Liver (tissue), 9 donors: ENCODE measurements around the gene VTCN1. TPM values are rescaled to one million over a fixed set of nuclear protein-coding genes. Genes with fewer than 3 reads are reported as not detected.

Source experiments
- DNase-seq: peaks from one replicate; pipeline ENCODE4 v3.0.0-alpha.2; 2017; ENCODE audit warnings: low spot score
- H3K27ac ChIP-seq, 2 donors: one replicate each; pipeline ENCODE4 v1.7.0; 2013; ENCODE audit warnings: inconsistent platforms in 2 of 2, low read length in 2 of 2, control low read depth in 1 of 2, low read depth in 1 of 2, mild to moderate bottlenecking in 1 of 2
- H3K27me3 ChIP-seq, 4 donors: one replicate each; pipeline versions ENCODE4 v1.6.1 to v1.7.0; 2013; ENCODE audit warnings: low read length in 3 of 4, inconsistent platforms in 1 of 4, mild to moderate bottlenecking in 1 of 4, moderate library complexity in 1 of 4; ENCODE audit not compliant: control insufficient read depth in 4 of 4, insufficient read depth in 4 of 4
- H3K36me3 ChIP-seq, 4 donors: one replicate each; pipeline versions ENCODE4 v1.6.1 to v1.7.0; 2013; ENCODE audit warnings: low read length in 3 of 4, mild to moderate bottlenecking in 3 of 4, low read depth in 1 of 4, moderate library complexity in 1 of 4; ENCODE audit not compliant: control insufficient read depth in 4 of 4, insufficient read depth in 3 of 4
- H3K4me1 ChIP-seq, 4 donors: one replicate each; pipeline versions ENCODE4 v1.6.1 to v1.7.0; 2013; ENCODE audit warnings: low read length in 3 of 4, mild to moderate bottlenecking in 3 of 4, moderate library complexity in 1 of 4; ENCODE audit not compliant: control insufficient read depth in 4 of 4, insufficient read depth in 4 of 4
- H3K4me3 ChIP-seq, 3 donors: one replicate each; pipeline versions ENCODE4 v1.6.1 to v1.7.0; 2013; ENCODE audit warnings: low read length in 3 of 3, control low read depth in 1 of 3, low read depth in 1 of 3, mild to moderate bottlenecking in 1 of 3
- H3K9ac ChIP-seq, 2 donors: one replicate each; pipeline ENCODE4 v1.7.0; 2013; ENCODE audit warnings: low read length in 2 of 2, mild to moderate bottlenecking in 2 of 2, moderate library complexity in 2 of 2, control low read depth in 1 of 2, low read depth in 1 of 2
- H3K9me3 ChIP-seq, 4 donors: one replicate each; pipeline versions ENCODE4 v1.6.1 to v1.7.0; 2013; ENCODE audit warnings: low read length in 3 of 4; ENCODE audit not compliant: control insufficient read depth in 4 of 4
- CTCF ChIP-seq: fragments of 150-350 bp; IDR thresholded peaks from 2 replicates; pipeline ENCODE4 v1.5.1; 2017; ENCODE audit warnings: improper control_type of control experiment, low read depth, low read length; ENCODE audit not compliant: missing input control
- EGR1 ChIP-seq, 2 donors: IDR thresholded peaks; 2 replicates each; pipeline ENCODE4 v1.6.1; 2016 to 2018; ENCODE audit warnings: antibody characterized with exemption in 2 of 2, low read depth in 2 of 2
- FOXA1 ChIP-seq: IDR thresholded peaks from 2 replicates; pipeline ENCODE4 v1.6.1; 2016; ENCODE audit warnings: antibody characterized with exemption
- FOXA2 ChIP-seq: IDR thresholded peaks from 2 replicates; pipeline ENCODE4 v1.6.1; 2016; ENCODE audit warnings: antibody characterized with exemption
- GABPA ChIP-seq, 2 donors: IDR thresholded peaks in 1 of 2; conservative IDR thresholded peaks in 1 of 2; 2 replicates each; pipeline ENCODE4 v1.6.1; 2016; ENCODE audit warnings: antibody characterized with exemption in 2 of 2, mild to moderate bottlenecking in 1 of 2, moderate library complexity in 1 of 2
- HNF4A ChIP-seq, 2 donors: conservative IDR thresholded peaks; 2 replicates each; pipeline ENCODE4 v1.6.1; 2016; ENCODE audit warnings: antibody characterized with exemption in 2 of 2, mild to moderate bottlenecking in 2 of 2
- HNF4G ChIP-seq: IDR thresholded peaks from 2 replicates; pipeline ENCODE4 v1.6.1; 2016; ENCODE audit warnings: antibody characterized with exemption
- JUND ChIP-seq, 2 donors: IDR thresholded peaks; 2 replicates each; pipeline ENCODE4 v1.6.1; 2016; ENCODE audit warnings: antibody characterized with exemption in 2 of 2
- NR2F2 ChIP-seq: IDR thresholded peaks from 2 replicates; pipeline ENCODE4 v1.6.1; 2016; ENCODE audit warnings: antibody characterized with exemption
- RAD21 ChIP-seq, 2 donors: IDR thresholded peaks; 2 replicates each; pipeline ENCODE4 v1.6.1; 2016; ENCODE audit warnings: antibody characterized with exemption in 2 of 2, mild to moderate bottlenecking in 2 of 2
- REST ChIP-seq: IDR thresholded peaks from 2 replicates; pipeline ENCODE4 v1.6.1; 2016; ENCODE audit warnings: antibody characterized with exemption, mild to moderate bottlenecking
- RXRA ChIP-seq, 2 donors: IDR thresholded peaks; 2 replicates each; pipeline ENCODE4 v1.6.1; 2017 to 2018; ENCODE audit warnings: antibody characterized with exemption in 2 of 2, mild to moderate bottlenecking in 1 of 2
- SP1 ChIP-seq: IDR thresholded peaks from 2 replicates; pipeline ENCODE4 v1.6.1; 2018; ENCODE audit warnings: antibody characterized with exemption, mild to moderate bottlenecking
- TAF1 ChIP-seq: conservative IDR thresholded peaks from 2 replicates; pipeline ENCODE4 v1.6.1; 2016; ENCODE audit warnings: antibody characterized with exemption, mild to moderate bottlenecking
- YY1 ChIP-seq: IDR thresholded peaks from 2 replicates; pipeline ENCODE4 v1.6.1; 2016; ENCODE audit warnings: antibody characterized with exemption, mild to moderate bottlenecking
- ZBTB33 ChIP-seq: IDR thresholded peaks from 2 replicates; pipeline ENCODE4 v1.6.1; 2016; ENCODE audit warnings: antibody characterized with exemption
- WGBS: extraction: QIAGEN DNeasy Blood & Tissue Kit; methylation state at CpG from one replicate; pipeline ENCODE4 v1.1.7; 2013; 5-methylcytosine and 5-hydroxymethylcytosine counted together
- polyA plus RNA-seq, 2 donors: library from polyadenylated mRNA; stranded (reverse) in 1 of 2; unstranded in 1 of 2; fragments of 200-250 nt in 1 of 2; fragments of >200 nt in 1 of 2; fragmentation: Nextera tagmentation in 1 of 2; extraction: Ambion mirVana in 1 of 2; gene quantifications; one replicate each; pipeline versions ENCODE4 v1.2.1 to v1.2.3, GENCODE V29; 2013 to 2015
- total RNA-seq, 2 donors: library from RNA; depleted of rRNA; stranded (reverse); fragments of >200 nt; gene quantifications; one replicate each; pipeline ENCODE4 v1.2.3, GENCODE V29; 2014
- TF ChIP-seq, protein P1 (sequence below): IDR thresholded peaks from 2 replicates; pipeline ENCODE4 v1.6.1; 2016; ENCODE audit warnings: antibody characterized with exemption
- TF ChIP-seq, protein P2 (sequence below): IDR thresholded peaks from 2 replicates; pipeline ENCODE4 v1.6.1; 2016; ENCODE audit warnings: antibody characterized with exemption
- donor health status: healthy.
- donor health status: healthy.
- donor health status: healthy.
- donor health status: healthy.
- donor health status: healthy.

The VTCN1 gene
- total and polyA plus RNA-seq, 4 donors: 0.28 to 1.0 (median 0.45) TPM

GRCh38 chr1:117122330-117123025 lies 88.2 kb downstream of the VTCN1 start:
- no peak for DNase-seq
- Histone ChIP-seq H3K4me1 (peaks cover 5 to 24% (median 15%) of the 10 kb centered on the region in 4 donors), H3K9ac (no peak overlapping the region), H3K36me3 (no peaks in the 10 kb centered on the region), H3K4me3 (peak overlapping the region; percentile 70 to 94 (median 79)), H3K9me3 (no peaks in the 10 kb centered on the region), H3K27me3 (no peaks in the 10 kb centered on the region), H3K27ac (peak overlapping the region in 1 of 2 donors; percentile 71)
- TF ChIP-seq ZBTB33 (no peak), NR2F2 (peak; percentile 7)
- 30% methylated on average over 32 of the region's 32 CpGs for WGBS

- Histone ChIP-seq H3K4me1 (peaks cover 5 to 30% (median 17%) of the 10 kb centered on the region in 4 donors), H3K9ac (peak within 1 kb of the TSS; percentile 60 to 79), H3K27ac (peak within 1 kb of the TSS; percentile 54 to 71), H3K4me3 (peak within 1 kb of the TSS; percentile 70 to 94 (median 79)), H3K36me3 (no peaks in the 10 kb centered on the region), H3K9me3 (no peaks in the 10 kb centered on the region), H3K27me3 (no peaks in the 10 kb centered on the region)
- under 1% methylated on average over 71 of the region's 71 CpGs for WGBS
- peak; percentile 93 for DNase-seq
- TF ChIP-seq GABPA (IDR thresholded peaks at IDR 0.05 in 1 of 2, conservative IDR thresholded peaks at IDR 0.05 in 1 of 2): no peak
- peak; percentile 81 for TF ChIP-seq SP1
- TF ChIP-seq, protein P1, sequence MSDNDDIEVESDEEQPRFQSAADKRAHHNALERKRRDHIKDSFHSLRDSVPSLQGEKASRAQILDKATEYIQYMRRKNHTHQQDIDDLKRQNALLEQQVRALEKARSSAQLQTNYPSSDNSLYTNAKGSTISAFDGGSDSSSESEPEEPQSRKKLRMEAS: peak; percentile 70
- peak; percentile 57 for TF ChIP-seq YY1
- peak in 1 of 2 donors; percentile 22 for TF ChIP-seq RXRA (IDR thresholded peaks at IDR 0.05)
- no peak for TF ChIP-seq FOXA2
- TF ChIP-seq ZBTB33: no peak
- peak in 1 of 2 donors; percentile 29 for TF ChIP-seq JUND (IDR thresholded peaks at IDR 0.05)
- peak; percentile 43 for TF ChIP-seq FOXA1
- no peak for TF ChIP-seq HNF4G
- TF ChIP-seq, protein P2, sequence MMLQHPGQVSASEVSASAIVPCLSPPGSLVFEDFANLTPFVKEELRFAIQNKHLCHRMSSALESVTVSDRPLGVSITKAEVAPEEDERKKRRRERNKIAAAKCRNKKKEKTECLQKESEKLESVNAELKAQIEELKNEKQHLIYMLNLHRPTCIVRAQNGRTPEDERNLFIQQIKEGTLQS: no peak
- peak; percentile 36 for TF ChIP-seq TAF1
- peak; percentile 14 for TF ChIP-seq NR2F2
- TF ChIP-seq CTCF: peak; percentile 53
- peak in 1 of 2 donors; percentile 51 for TF ChIP-seq EGR1 (IDR thresholded peaks at IDR 0.05; ENCODE audit: low read depth in 2 of 2)
- TF ChIP-seq RAD21 (IDR thresholded peaks at IDR 0.05): peak; percentile 57 to 58
- TF ChIP-seq REST: peak; percentile 27
- TF ChIP-seq HNF4A (conservative IDR thresholded peaks at IDR 0.05): peak in 1 of 2 donors; percentile 35
Measured at GRCh38 chr1:117121589-117122329, 89.0 kb downstream of the VTCN1 start, which contains the start of gene TRIM45. Gene TRIM45 (minus strand): TSS chr1:117121749. CDS start chr1:117121201, 548 bp downstream.
